ENCODE results near the gene KIAA1549.
A peak's percentile ranks its signal among the peaks of the same experiment; 100 is the strongest.

KIAA1549 gene

GRCh38 chr7:138853448-138853847, 127.7 kb downstream of the KIAA1549 start:
- DNase-seq (ENCODE audit: low read depth in 3 of 3): no peak

GRCh38 chr7:138852469-138852868, 128.7 kb downstream of the KIAA1549 start:
- DNase-seq (ENCODE audit: low read depth in 3 of 3): no peak

- no peak for DNase-seq (ENCODE audit: low read depth in 3 of 3)
Measured at GRCh38 chr7:138849701-138850100, 131.5 kb downstream of the KIAA1549 start.

GRCh38 chr7:138848056-138848980, 132.9 kb downstream of the KIAA1549 start:
- no peak for DNase-seq (ENCODE audit: low read depth in 3 of 3)

- no peak for DNase-seq (ENCODE audit: low read depth in 3 of 3)
Measured at GRCh38 chr7:138845711-138846110, 135.5 kb downstream of the KIAA1549 start.

GRCh38 chr7:138843632-138844580, 137.3 kb downstream of the KIAA1549 start:
- no peak for DNase-seq (ENCODE audit: low read depth in 3 of 3)

GRCh38 chr7:138842111-138842510, 139.1 kb downstream of the KIAA1549 start:
- DNase-seq (ENCODE audit: low read depth in 3 of 3): no peak

GRCh38 chr7:138838166-138838565, 143.0 kb downstream of the KIAA1549 start:
- no peak for DNase-seq (ENCODE audit: low read depth in 3 of 3)

GRCh38 chr7:138837627-138838026, 143.6 kb downstream of the KIAA1549 start:
- DNase-seq (ENCODE audit: low read depth in 3 of 3): no peak

GRCh38 chr7:138835087-138835486, 146.1 kb downstream of the KIAA1549 start:
- DNase-seq (ENCODE audit: low read depth in 3 of 3): no peak

GRCh38 chr7:138834583-138834982, 146.6 kb downstream of the KIAA1549 start:
- peak in 1 of 3 experiments; percentile 7 for DNase-seq (ENCODE audit: low read depth in 3 of 3)

- DNase-seq (ENCODE audit: low read depth in 3 of 3): no peak
Measured at GRCh38 chr7:138833596-138833995, 147.6 kb downstream of the KIAA1549 start.

- DNase-seq (ENCODE audit: low read depth in 3 of 3): no peak
Measured at GRCh38 chr7:138832966-138833365, 148.2 kb downstream of the KIAA1549 start.

GRCh38 chr7:138829335-138829734, 151.9 kb downstream of the KIAA1549 start:
- DNase-seq (ENCODE audit: low read depth in 3 of 3): no peak

GRCh38 chr7:138828302-138828701, 152.9 kb downstream of the KIAA1549 start:
- DNase-seq (ENCODE audit: low read depth in 3 of 3): no peak

- no peak for DNase-seq (ENCODE audit: low read depth in 3 of 3)
Measured at GRCh38 chr7:138825049-138825721, 156.0 kb downstream of the KIAA1549 start.

GRCh38 chr7:138822867-138823535, 158.2 kb downstream of the KIAA1549 start:
- no peak for DNase-seq (ENCODE audit: low read depth in 3 of 3)

- no peak for DNase-seq (ENCODE audit: low read depth in 3 of 3)
Measured at GRCh38 chr7:138821912-138822311, 159.3 kb downstream of the KIAA1549 start.

- no peak for DNase-seq (ENCODE audit: low read depth in 3 of 3)
Measured at GRCh38 chr7:138819625-138820024, 161.6 kb downstream of the KIAA1549 start.

- DNase-seq (ENCODE audit: low read depth in 3 of 3): no peak
Measured at GRCh38 chr7:138816650-138817049, 164.5 kb downstream of the KIAA1549 start.

GRCh38 chr7:138814816-138815332, 166.3 kb downstream of the KIAA1549 start:
- no peak for DNase-seq (ENCODE audit: low read depth in 3 of 3)
